Thoracic aorta (tissue), 2 donors: Measurements from ENCODE around the gene COL6A2. TPM values are rescaled to one million over a fixed set of nuclear protein-coding genes. Genes with fewer than 3 reads are reported as not detected.

Experiments used
- ATAC-seq: fragments of 150-250 bp; one replicate; pipeline ENCODE4 v1.8.0; 2017; ENCODE audit warnings: low read depth; ENCODE audit not compliant: insufficient number of reproducible peaks, low FRiP score
- DNase-seq: peaks from one replicate; pipeline ENCODE4 v3.0.0-alpha.2; 2020; ENCODE audit warnings: low spot score
- H3K27ac ChIP-seq, 2 donors: fragments of 200-600 bp; sonication (generic); 1 replicate in 1 of 2; 2 replicates in 1 of 2; pipeline ENCODE4 v1.5.1; 2016; ENCODE audit warnings: mild to moderate bottlenecking in 2 of 2, moderate library complexity in 2 of 2
- H3K27me3 ChIP-seq: fragments of 200-600 bp; sonication (generic); replicated peaks from 2 replicates; pipeline ENCODE4 v1.6.0; 2016; ENCODE audit warnings: mild to moderate bottlenecking; ENCODE audit not compliant: insufficient read depth
- H3K36me3 ChIP-seq: fragments of 200-600 bp; sonication (generic); one replicate; pipeline ENCODE4 v1.5.1; 2016
- H3K4me1 ChIP-seq, 2 donors: fragments of 200-600 bp; sonication (generic); 1 replicate in 1 of 2; 2 replicates in 1 of 2; pipeline versions ENCODE4 v1.5.1 to v1.6.0; 2016; ENCODE audit warnings: low read depth in 2 of 2, mild to moderate bottlenecking in 1 of 2; ENCODE audit not compliant: control insufficient read depth in 1 of 2
- H3K4me3 ChIP-seq: fragments of 200-600 bp; sonication (generic); 2 replicates; pipeline ENCODE4 v1.5.1; 2016; ENCODE audit warnings: mild to moderate bottlenecking
- H3K9me3 ChIP-seq: fragments of 200-600 bp; sonication (generic); 2 replicates; pipeline ENCODE4 v1.5.1; 2016
- total RNA-seq, 2 donors: library from RNA; depleted of rRNA; stranded (reverse); fragments of >200 nt; gene quantifications; one replicate each; pipeline versions ENCODE4 v1.1.0 to v1.2.3, GENCODE V29; 2016
- TF ChIP-seq, protein P1 (sequence below): fragments of 200-600 bp; sonication (generic); IDR thresholded peaks from one replicate; pipeline ENCODE4 v1.5.1; 2019; ENCODE audit warnings: antibody characterized with exemption

Gene COL6A2
- total RNA-seq, 2 donors from 2014 or later, result 1,835 to 1,885 TPM

DNA sequence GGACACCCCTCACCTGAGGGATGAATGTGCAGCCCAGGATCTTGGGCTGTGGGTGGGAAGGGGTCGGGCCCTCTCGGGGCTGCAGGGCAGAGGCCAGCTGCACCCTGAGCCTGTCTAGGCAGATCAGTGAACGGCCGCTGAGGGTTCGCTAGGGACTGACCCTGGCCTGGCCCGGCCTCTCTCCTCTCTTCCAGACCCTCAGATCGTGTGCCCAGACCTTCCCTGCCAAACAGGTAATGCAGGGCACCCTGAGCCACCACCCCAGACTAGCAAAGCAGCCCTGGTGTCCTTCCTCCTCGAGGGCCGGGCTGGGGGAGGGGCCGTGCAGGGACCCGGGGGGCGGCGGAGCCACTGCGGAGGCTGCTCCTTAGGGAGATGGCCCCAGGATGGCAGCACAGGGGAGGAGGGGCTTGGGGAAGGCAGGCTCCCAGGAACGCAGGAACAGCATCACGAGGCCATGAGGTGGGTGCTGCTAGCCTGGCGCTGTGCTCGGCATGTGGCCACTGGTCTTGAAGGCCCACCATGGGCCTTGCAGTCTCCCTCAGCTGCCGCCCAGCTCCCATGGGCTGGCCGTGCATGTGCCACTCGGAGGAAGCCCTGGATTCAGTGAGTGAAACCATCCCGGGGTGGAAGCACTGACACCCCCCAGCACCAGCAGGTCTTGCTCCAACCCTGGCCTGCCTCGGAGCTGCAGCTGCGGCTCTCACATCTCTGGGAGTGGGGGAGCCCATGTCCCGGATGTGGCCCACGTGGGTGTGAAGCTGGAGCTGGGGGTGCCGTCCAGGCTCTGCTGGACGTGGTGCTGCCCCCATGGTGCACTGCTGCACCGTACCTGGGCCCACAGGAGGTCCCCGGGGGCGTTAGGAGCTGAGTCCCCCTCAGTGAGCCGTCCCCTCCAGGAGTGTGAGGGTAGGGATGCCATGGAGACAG is 28.7 kb downstream of the COL6A2 start:
- H3K4me1 ChIP-seq, result no peaks in the 10 kb centered on the region
- no peaks in the 10 kb centered on the region for H3K9me3 ChIP-seq
- TF ChIP-seq, protein P1, sequence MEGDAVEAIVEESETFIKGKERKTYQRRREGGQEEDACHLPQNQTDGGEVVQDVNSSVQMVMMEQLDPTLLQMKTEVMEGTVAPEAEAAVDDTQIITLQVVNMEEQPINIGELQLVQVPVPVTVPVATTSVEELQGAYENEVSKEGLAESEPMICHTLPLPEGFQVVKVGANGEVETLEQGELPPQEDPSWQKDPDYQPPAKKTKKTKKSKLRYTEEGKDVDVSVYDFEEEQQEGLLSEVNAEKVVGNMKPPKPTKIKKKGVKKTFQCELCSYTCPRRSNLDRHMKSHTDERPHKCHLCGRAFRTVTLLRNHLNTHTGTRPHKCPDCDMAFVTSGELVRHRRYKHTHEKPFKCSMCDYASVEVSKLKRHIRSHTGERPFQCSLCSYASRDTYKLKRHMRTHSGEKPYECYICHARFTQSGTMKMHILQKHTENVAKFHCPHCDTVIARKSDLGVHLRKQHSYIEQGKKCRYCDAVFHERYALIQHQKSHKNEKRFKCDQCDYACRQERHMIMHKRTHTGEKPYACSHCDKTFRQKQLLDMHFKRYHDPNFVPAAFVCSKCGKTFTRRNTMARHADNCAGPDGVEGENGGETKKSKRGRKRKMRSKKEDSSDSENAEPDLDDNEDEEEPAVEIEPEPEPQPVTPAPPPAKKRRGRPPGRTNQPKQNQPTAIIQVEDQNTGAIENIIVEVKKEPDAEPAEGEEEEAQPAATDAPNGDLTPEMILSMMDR, result no peak
- peaks cover 73% of the 10 kb centered on the region for H3K36me3 ChIP-seq
- no peaks in the 10 kb centered on the region for H3K27me3 ChIP-seq
- no peak overlapping the region for H3K27ac ChIP-seq
- DNase-seq (no peak), ATAC-seq (no peak)
- H3K4me3 ChIP-seq, result no peak overlapping the region

DNA sequence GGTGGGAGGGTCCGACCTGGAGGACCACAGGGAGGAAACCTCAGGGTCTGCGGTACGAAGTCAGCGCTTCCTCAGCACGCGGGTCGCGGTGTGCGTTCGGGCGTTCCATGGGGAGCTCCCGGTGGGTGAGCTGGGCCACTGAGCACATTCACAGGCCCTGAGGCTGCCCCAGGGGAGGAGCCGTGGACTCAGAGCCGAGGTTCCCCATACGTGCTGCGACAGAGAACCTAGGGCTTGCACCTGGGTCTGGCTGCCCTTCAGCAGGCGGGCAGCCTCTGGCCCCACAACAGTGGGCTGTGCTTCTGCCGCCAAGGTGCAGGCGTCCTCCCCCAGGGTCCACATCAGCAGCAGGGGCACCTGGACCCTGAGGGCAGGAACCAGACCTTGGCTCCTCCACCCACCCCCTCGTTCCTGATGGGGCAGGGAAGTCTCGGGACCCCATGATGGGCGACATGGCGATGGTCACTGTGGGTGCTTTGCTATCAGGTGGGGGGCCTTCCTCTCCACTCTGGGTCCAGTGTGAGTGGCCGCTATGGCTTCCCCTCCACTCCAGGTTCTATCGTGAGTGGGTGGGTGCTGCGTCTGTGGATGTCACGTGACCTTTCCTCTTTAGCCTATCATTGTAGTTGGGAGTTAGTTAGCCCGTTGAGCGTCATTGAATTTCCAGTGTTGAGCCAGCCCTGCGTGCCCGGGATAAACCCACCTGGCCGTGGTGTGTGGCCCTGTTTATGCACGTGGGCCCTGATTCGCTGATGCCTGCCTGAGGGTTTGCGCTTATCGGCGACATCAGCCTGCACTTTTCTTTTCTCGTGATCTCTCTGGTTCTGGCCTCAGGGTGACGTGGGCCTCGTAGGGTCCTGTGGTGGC is 29.6 kb downstream of the COL6A2 start:
- DNase-seq, result no peak
- Histone ChIP-seq H3K27me3 (no peaks in the 10 kb centered on the region), H3K36me3 (peaks cover 64% of the 10 kb centered on the region), H3K27ac (no peak overlapping the region), H3K4me1 (no peaks in the 10 kb centered on the region), H3K9me3 (no peaks in the 10 kb centered on the region), H3K4me3 (no peak overlapping the region)
- TF ChIP-seq, protein P1, result no peak
- ATAC-seq, result no peak

DNA sequence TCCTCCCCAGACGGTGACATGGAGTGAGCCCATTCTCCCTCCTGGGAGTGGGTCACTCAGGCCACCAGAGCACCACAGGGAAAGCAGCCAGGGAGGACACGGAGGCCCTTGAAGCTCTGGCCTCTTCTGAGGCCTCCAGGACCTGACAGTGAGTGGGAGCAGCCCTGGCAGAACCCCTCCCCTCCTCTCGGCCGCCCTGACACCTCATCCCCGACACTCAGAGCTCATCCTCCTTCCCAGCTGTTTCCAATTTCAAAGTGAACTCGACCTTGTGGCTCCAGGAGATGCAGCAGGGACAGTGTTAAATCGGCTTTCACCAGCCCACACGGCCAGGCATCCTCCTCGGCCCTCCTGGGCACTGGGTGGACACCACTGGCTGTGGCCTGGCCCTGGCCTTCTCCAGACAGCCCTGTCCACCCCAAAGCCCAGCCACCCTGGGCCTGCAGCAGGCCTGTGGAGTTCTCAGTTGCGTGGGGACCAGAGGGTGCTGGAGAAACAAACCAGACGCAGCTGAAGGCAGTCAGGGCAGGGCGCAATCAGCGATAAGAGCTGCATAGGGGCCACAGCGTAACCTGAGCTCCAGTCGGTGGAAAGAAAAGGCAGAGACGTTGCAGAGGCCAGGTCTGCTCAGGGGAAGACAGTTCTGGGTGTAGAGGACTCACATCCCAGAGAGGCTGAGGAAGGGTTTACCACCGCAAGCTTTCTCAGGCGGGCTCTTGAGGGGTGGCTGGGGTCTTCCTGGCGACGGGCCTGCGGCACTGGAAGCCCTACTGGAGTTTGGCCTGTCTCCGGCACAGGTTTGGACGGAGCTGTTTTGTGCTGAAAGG is 30.4 kb downstream of the COL6A2 start:
- no peaks in the 10 kb centered on the region for H3K4me1 ChIP-seq
- H3K27ac ChIP-seq, result no peak overlapping the region
- H3K36me3 ChIP-seq, result peaks cover 55% of the 10 kb centered on the region
- no peak for ATAC-seq
- no peak overlapping the region for H3K4me3 ChIP-seq
- no peaks in the 10 kb centered on the region for H3K27me3 ChIP-seq
- DNase-seq, result no peak
- H3K9me3 ChIP-seq, result no peaks in the 10 kb centered on the region
- TF ChIP-seq, protein P1, result no peak

DNA sequence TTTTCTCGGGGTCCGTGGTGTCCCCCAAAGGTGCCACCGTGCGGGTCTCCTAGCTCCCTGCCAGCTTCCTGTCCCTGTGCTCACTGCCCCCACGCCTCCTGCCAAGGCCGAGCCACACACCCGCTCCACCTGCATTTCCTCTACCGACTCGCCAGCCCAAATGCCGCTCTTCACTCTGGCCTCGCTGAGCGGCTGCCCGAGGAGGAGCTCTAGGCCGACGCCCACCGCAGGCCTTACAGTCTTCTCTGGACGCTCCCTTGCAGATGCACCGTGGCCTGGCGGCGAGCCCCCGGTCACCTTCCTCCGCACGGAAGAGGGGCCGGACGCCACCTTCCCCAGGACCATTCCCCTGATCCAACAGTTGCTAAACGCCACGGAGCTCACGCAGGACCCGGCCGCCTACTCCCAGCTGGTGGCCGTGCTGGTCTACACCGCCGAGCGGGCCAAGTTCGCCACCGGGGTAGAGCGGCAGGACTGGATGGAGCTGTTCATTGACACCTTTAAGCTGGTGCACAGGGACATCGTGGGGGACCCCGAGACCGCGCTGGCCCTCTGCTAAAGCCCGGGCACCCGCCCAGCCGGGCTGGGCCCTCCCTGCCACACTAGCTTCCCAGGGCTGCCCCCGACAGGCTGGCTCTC is 31.1 kb downstream of the COL6A2 start:
- no peak overlapping the region for H3K27ac ChIP-seq
- ATAC-seq, result no peak
- no peaks in the 10 kb centered on the region for H3K4me1 ChIP-seq
- H3K4me3 ChIP-seq, result no peak overlapping the region
- H3K9me3 ChIP-seq, result no peaks in the 10 kb centered on the region
- H3K36me3 ChIP-seq, result peaks cover 54% of the 10 kb centered on the region
- DNase-seq, result no peak
- TF ChIP-seq, protein P1, result no peak
- no peaks in the 10 kb centered on the region for H3K27me3 ChIP-seq
